ENCODE measurements around the gene ATP11A. TPM values are rescaled to one million over a fixed set of nuclear protein-coding genes. Genes with fewer than 3 reads are reported as not detected.

Gene ATP11A
- total and polyA plus RNA-seq, 2 experiments from 2014 or later: 12.3 to 52.6 TPM

- H2AFZ ChIP-seq: no peak overlapping the region
- H3K36me3 ChIP-seq (ENCODE audit: insufficient read depth): no peaks in the 10 kb centered on the region
- H3K9me2 ChIP-seq (ENCODE audit: insufficient read depth): no peaks in the 10 kb centered on the region
- Mint-ChIP-seq H3K4me1 (peaks cover 61% of the 10 kb centered on the region), H3K36me3 (ENCODE audit: low read depth) (no peaks in the 10 kb centered on the region; the same call in 2 of the 3 replicates), H3K27me3 (ENCODE audit: insufficient read depth, low read depth, poor library complexity) (peaks cover 10% of the 10 kb centered on the region), H3K4me3 (no peak overlapping the region), H3K27ac (peak overlapping the region; percentile 38; the same call in 1 of the 2 replicates), H3K9me3 (no peaks in the 10 kb centered on the region)
- H3K27me3 ChIP-seq (ENCODE audit: insufficient read depth): no peaks in the 10 kb centered on the region
- DNase-seq (ENCODE audit: low spot score): no peak
- no peak for TF ChIP-seq ZNF331 (CRISPR knock-in tag; IDR thresholded peaks at IDR 0.05; ENCODE audit: low read depth)
- TF ChIP-seq STAT1 (IDR thresholded peaks at IDR 0.05; ENCODE audit: unreplicated experiment): no peak
- TF ChIP-seq ETS1 (IDR thresholded peaks at IDR 0.05): no peak
- TF ChIP-seq JUNB (IDR thresholded peaks at IDR 0.05; ENCODE audit: unreplicated experiment): no peak
- no peak for TF ChIP-seq EZH2 (IDR thresholded peaks at IDR 0.05; ENCODE audit: low read depth, unreplicated experiment)
- no peak for TF ChIP-seq REST (IDR thresholded peaks at IDR 0.05; ENCODE audit: unreplicated experiment)
- TF ChIP-seq CREB1 (CRISPR knock-in tag; IDR thresholded peaks at IDR 0.05; ENCODE audit: low read depth): no peak
- TF ChIP-seq EZH2phosphoT487 (IDR thresholded peaks at IDR 0.05; ENCODE audit: unreplicated experiment): no peak
- no peak overlapping the region for H3K4me2 ChIP-seq
- H3K79me2 ChIP-seq (replicated peaks; ENCODE audit: insufficient read depth): peaks cover 56% of the 10 kb centered on the region
- H4K20me1 ChIP-seq (replicated peaks; ENCODE audit: insufficient read depth): no peaks in the 10 kb centered on the region; the same call in 1 of the 2 replicates
- no peak for ATAC-seq
- no peaks in the 10 kb centered on the region for H3F3A ChIP-seq (replicated peaks; ENCODE audit: low read depth)
- H3K4me3 ChIP-seq: no peak overlapping the region
- peaks cover 13% of the 10 kb centered on the region; the same call in 1 of the 2 replicates for H3K4me1 ChIP-seq (ENCODE audit: insufficient read depth)
- H3K27ac ChIP-seq (ENCODE audit: low read depth): no peak overlapping the region
These were observed 71.1 kb downstream of the ATP11A start for GRCh38 chr13:112760931-112761330.

GRCh38 chr13:112761701-112762689, 72.2 kb downstream of the ATP11A start:
- Mint-ChIP-seq H3K27me3 (ENCODE audit: insufficient read depth, low read depth, poor library complexity) (peaks cover 10% of the 10 kb centered on the region), H3K9me3 (no peaks in the 10 kb centered on the region), H3K4me3 (no peak overlapping the region), H3K27ac (peak overlapping the region; percentile 14), H3K4me1 (peaks cover 65% of the 10 kb centered on the region), H3K36me3 (ENCODE audit: low read depth) (no peaks in the 10 kb centered on the region; the same call in 2 of the 3 replicates)
- no peaks in the 10 kb centered on the region for H3K9me2 ChIP-seq (ENCODE audit: insufficient read depth)
- DNase-seq (ENCODE audit: low spot score) (peak; percentile 60), ATAC-seq (peak; percentile 56)
- no peak overlapping the region for H3K4me3 ChIP-seq
- no peaks in the 10 kb centered on the region for H3K36me3 ChIP-seq (ENCODE audit: insufficient read depth)
- H3K27me3 ChIP-seq (ENCODE audit: insufficient read depth): no peaks in the 10 kb centered on the region
- H3K27ac ChIP-seq (ENCODE audit: low read depth): peak overlapping the region; percentile 80
- TF ChIP-seq ETS1 (IDR thresholded peaks at IDR 0.05) (no peak), STAT1 (IDR thresholded peaks at IDR 0.05; ENCODE audit: unreplicated experiment) (no peak), NANOG (IDR thresholded peaks at IDR 0.05; ENCODE audit: borderline replicate concordance) (no peak), CREB1 (CRISPR knock-in tag; IDR thresholded peaks at IDR 0.05; ENCODE audit: low read depth) (no peak), POLR2AphosphoS5 (IDR thresholded peaks at IDR 0.05; ENCODE audit: low read depth) (no peak), EZH2 (IDR thresholded peaks at IDR 0.05; ENCODE audit: low read depth, unreplicated experiment) (no peak), ZNF114 (CRISPR knock-in tag; IDR thresholded peaks at IDR 0.05) (no peak), CTCF (conservative IDR thresholded peaks at IDR 0.05; ENCODE audit: low read depth in 2 of 2) (no peak), ZNF331 (CRISPR knock-in tag; IDR thresholded peaks at IDR 0.05; ENCODE audit: low read depth) (no peak)
- H4K20me1 ChIP-seq (replicated peaks; ENCODE audit: insufficient read depth): no peaks in the 10 kb centered on the region; the same call in 1 of the 2 replicates
- no peak overlapping the region for H2AFZ ChIP-seq
- H3K4me1 ChIP-seq (ENCODE audit: insufficient read depth): peaks cover 16% of the 10 kb centered on the region; the same call in 1 of the 2 replicates
- 0 out of 2 replicates have a peak overlapping the region, but pooled peaks have one; percentile 14 for H3K4me2 ChIP-seq
- H3K79me2 ChIP-seq (replicated peaks; ENCODE audit: insufficient read depth): peaks cover 51% of the 10 kb centered on the region
- H3F3A ChIP-seq (replicated peaks; ENCODE audit: low read depth): no peaks in the 10 kb centered on the region

Measured in GM23338 (cell line).